MM.1S (cell line): ENCODE results near the gene COL5A1.

Source experiments
- DNase-seq: peaks from one replicate; pipeline ENCODE4 v3.0.0-alpha.2; 2015
- H2AFZ ChIP-seq: fragments of 300-600 bp; sonication (generic); 2 replicates; pipeline ENCODE4 v1.6.0; 2016; ENCODE audit warnings: antibody characterized with exemption, low read length
- H3F3A ChIP-seq: fragments of 300-600 bp; sonication (generic); 2 replicates; pipeline ENCODE4 v1.6.1; 2016; ENCODE audit warnings: mild to moderate bottlenecking, antibody characterized with exemption, low read length, moderate library complexity, mixed read lengths; ENCODE audit not compliant: insufficient read depth
- H3K27ac ChIP-seq: fragments of 300-600 bp; sonication (generic); 2 replicates; pipeline ENCODE4 v1.5.1; 2016; ENCODE audit warnings: mild to moderate bottlenecking, low read length
- H3K27me3 ChIP-seq: fragments of 300-600 bp; sonication (generic); replicated peaks from 2 replicates; pipeline ENCODE4 v1.6.0; 2016; ENCODE audit warnings: low read length; ENCODE audit not compliant: insufficient read depth
- H3K36me3 ChIP-seq: fragments of 300-600 bp; sonication (generic); replicated peaks from 2 replicates; pipeline ENCODE4 v1.6.1; 2016; ENCODE audit warnings: mild to moderate bottlenecking, low read length, mixed read lengths; ENCODE audit not compliant: insufficient read depth
- H3K4me1 ChIP-seq: fragments of 300-600 bp; sonication (generic); 2 replicates; pipeline ENCODE4 v1.6.1; 2016; ENCODE audit warnings: low read length, mixed read lengths
- H3K4me2 ChIP-seq: fragments of 300-600 bp; sonication (generic); 2 replicates; pipeline ENCODE4 v1.6.0; 2016; ENCODE audit warnings: low read depth, low read length
- H3K4me3 ChIP-seq: fragments of 300-600 bp; sonication (generic); 2 replicates; pipeline ENCODE4 v1.5.1; 2016; ENCODE audit warnings: low read length, mixed read lengths
- H3K79me2 ChIP-seq: fragments of 300-600 bp; sonication (generic); 2 replicates; pipeline ENCODE4 v1.6.1; 2016; ENCODE audit warnings: mixed run types, low read length, mixed read lengths
- H3K9ac ChIP-seq: fragments of 300-600 bp; sonication (generic); 2 replicates; pipeline ENCODE4 v1.6.1; 2016; ENCODE audit warnings: low read length, mixed read lengths
- H3K9me2 ChIP-seq: fragments of 300-600 bp; sonication (generic); replicated peaks from 2 replicates; pipeline ENCODE4 v1.6.1; 2016; ENCODE audit warnings: mild to moderate bottlenecking, low read length, mixed read lengths; ENCODE audit not compliant: insufficient read depth
- H3K9me3 ChIP-seq: fragments of 300-600 bp; sonication (generic); replicated peaks from 2 replicates; pipeline ENCODE4 v1.6.1; 2016; ENCODE audit warnings: mild to moderate bottlenecking, low read length, mixed read lengths; ENCODE audit not compliant: insufficient read depth
- H4K20me1 ChIP-seq: fragments of 300-600 bp; sonication (generic); 2 replicates; pipeline ENCODE4 v1.6.1; 2016; ENCODE audit warnings: mild to moderate bottlenecking, low read length, moderate library complexity, mixed read lengths; ENCODE audit not compliant: insufficient read depth
- EZH2 ChIP-seq: fragments of 300-600 bp; sonication (generic); optimal IDR thresholded peaks from 2 replicates; pipeline ENCODE3; 2017; ENCODE audit warnings: low read depth, mild to moderate bottlenecking, antibody characterized with exemption, low read length, mixed read lengths
- EZH2phosphoT487 ChIP-seq: fragments of 300-600 bp; sonication (generic); IDR thresholded peaks from 2 replicates; pipeline ENCODE4 v1.6.1; 2018; ENCODE audit warnings: antibody characterized with exemption, low read length
- TF ChIP-seq, protein P1 (sequence below): fragments of 300-600 bp; sonication (generic); IDR thresholded peaks from 2 replicates; pipeline ENCODE4 v1.5.1; 2016; ENCODE audit warnings: antibody characterized with exemption, low read length, mixed read lengths

COL5A1 gene

GRCh38 chr9:134733480-134734232 lies 92.1 kb downstream of the COL5A1 start:
- Histone ChIP-seq H3F3A (no peaks in the 10 kb centered on the region), H3K9me2 (no peaks in the 10 kb centered on the region), H3K4me1 (no peaks in the 10 kb centered on the region), H4K20me1 (no peaks in the 10 kb centered on the region), H3K9ac (no peak overlapping the region), H3K36me3 (no peaks in the 10 kb centered on the region), H3K27ac (no peak overlapping the region), H3K79me2 (no peaks in the 10 kb centered on the region), H2AFZ (no peak overlapping the region), H3K4me2 (no peak overlapping the region), H3K4me3 (no peak overlapping the region), H3K27me3 (peaks cover 93% of the 10 kb centered on the region), H3K9me3 (no peaks in the 10 kb centered on the region)
- DNase-seq = no peak
- no peak for TF ChIP-seq EZH2
- TF ChIP-seq, protein P1, sequence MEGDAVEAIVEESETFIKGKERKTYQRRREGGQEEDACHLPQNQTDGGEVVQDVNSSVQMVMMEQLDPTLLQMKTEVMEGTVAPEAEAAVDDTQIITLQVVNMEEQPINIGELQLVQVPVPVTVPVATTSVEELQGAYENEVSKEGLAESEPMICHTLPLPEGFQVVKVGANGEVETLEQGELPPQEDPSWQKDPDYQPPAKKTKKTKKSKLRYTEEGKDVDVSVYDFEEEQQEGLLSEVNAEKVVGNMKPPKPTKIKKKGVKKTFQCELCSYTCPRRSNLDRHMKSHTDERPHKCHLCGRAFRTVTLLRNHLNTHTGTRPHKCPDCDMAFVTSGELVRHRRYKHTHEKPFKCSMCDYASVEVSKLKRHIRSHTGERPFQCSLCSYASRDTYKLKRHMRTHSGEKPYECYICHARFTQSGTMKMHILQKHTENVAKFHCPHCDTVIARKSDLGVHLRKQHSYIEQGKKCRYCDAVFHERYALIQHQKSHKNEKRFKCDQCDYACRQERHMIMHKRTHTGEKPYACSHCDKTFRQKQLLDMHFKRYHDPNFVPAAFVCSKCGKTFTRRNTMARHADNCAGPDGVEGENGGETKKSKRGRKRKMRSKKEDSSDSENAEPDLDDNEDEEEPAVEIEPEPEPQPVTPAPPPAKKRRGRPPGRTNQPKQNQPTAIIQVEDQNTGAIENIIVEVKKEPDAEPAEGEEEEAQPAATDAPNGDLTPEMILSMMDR = no peak

GRCh38 chr9:134734270-134734669 lies 92.7 kb downstream of the COL5A1 start:
- Histone ChIP-seq H3K4me3 (no peak overlapping the region), H3K79me2 (no peaks in the 10 kb centered on the region), H3K9ac (no peak overlapping the region), H3K9me2 (no peaks in the 10 kb centered on the region), H3F3A (no peaks in the 10 kb centered on the region), H3K27me3 (peaks cover 93% of the 10 kb centered on the region), H3K4me1 (no peaks in the 10 kb centered on the region), H3K36me3 (no peaks in the 10 kb centered on the region), H3K9me3 (no peaks in the 10 kb centered on the region), H3K4me2 (no peak overlapping the region), H4K20me1 (no peaks in the 10 kb centered on the region), H3K27ac (no peak overlapping the region), H2AFZ (no peak overlapping the region)
- DNase-seq = no peak
- no peak for TF ChIP-seq EZH2
- TF ChIP-seq EZH2phosphoT487 = no peak
- TF ChIP-seq, protein P1 = no peak

DNA sequence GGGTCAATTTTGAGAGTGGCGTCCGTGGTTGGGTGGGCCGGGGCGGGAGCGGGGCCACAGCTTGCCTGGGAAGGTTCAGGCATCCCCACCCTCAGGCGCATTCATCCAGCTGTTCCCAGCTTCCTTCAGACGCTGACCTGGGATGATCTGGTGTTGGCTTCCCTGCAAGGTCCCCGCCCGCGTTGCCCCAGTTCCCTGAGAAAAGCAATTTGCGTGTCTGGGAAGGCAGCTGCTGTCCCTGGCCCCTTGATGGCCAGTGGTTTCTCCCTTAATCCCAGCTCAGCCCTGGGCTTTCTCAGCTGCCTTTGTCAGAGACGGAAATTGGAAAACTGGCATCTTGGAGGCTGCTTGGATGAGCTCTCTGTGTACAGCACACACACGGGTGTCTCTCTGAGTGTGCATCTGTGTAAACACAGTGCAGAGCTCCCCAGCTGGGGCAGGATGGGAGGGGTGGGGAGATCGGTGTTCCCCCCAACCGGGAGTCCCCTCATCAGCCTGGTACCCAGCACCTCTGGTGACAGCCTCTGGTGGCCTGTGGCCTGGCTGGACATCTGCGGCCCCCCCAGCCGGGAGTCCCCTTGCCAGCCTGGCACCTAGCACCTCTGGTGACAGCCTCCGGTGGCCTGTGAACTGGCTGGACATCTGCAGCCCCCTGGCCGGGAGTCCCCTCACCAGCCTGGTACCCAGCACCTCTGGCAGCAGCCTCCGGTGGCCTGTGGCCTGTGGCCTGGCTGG lies 94.0 kb downstream of the COL5A1 start:
- Histone ChIP-seq H3K36me3 (no peaks in the 10 kb centered on the region), H3K27ac (no peak overlapping the region)
- TF ChIP-seq, protein P1 = no peak
- TF ChIP-seq EZH2 = no peak
- TF ChIP-seq EZH2phosphoT487 = no peak

More for the DNA sequence above, 94.0 kb downstream of the COL5A1 start:
- Histone ChIP-seq H4K20me1 (no peaks in the 10 kb centered on the region), H3F3A (no peaks in the 10 kb centered on the region), H3K9me3 (no peaks in the 10 kb centered on the region), H3K9me2 (no peaks in the 10 kb centered on the region), H3K4me3 (no peak overlapping the region), H3K27me3 (peaks cover 96% of the 10 kb centered on the region), H3K9ac (no peak overlapping the region), H3K4me2 (no peak overlapping the region), H3K79me2 (no peaks in the 10 kb centered on the region), H3K4me1 (no peaks in the 10 kb centered on the region), H2AFZ (no peak overlapping the region)
- DNase-seq = no peak
